HG03521 (cell line): ENCODE results near the gene ATP6V0D1.
"Not testable (repeated sequence)": the region's sequence is repeated elsewhere in the genome, so short reads cannot be mapped to it uniquely, and the experiment has no call there.

Experiments used
- ATAC-seq: cut with Tn5 transposase; IDR thresholded peaks from one replicate; pipeline ENCODE4 v1.9.1; 2021; ENCODE audit warnings: mild to moderate bottlenecking, moderate library complexity; ENCODE audit not compliant: unreplicated experiment

ATP6V0D1 gene

GRCh38 chr16:67480833-67481560 is at the start of gene ATP6V0D1:
TSS of gene ATP6V0D1 (minus strand) at chr16:67481157. CDS start at chr16:67481086, 71 bp downstream.
- ATAC-seq = peak; percentile 98

GRCh38 chr16:67530013-67530939 is 49.3 kb upstream of the ATP6V0D1 start:
- no peak for ATAC-seq

- ATAC-seq = no peak
These were observed 48.6 kb upstream of the ATP6V0D1 start for GRCh38 chr16:67529582-67530012.

- ATAC-seq = no peak
These were observed 48.1 kb upstream of the ATP6V0D1 start for GRCh38 chr16:67528870-67529581.

GRCh38 chr16:67528222-67528869 is 47.4 kb upstream of the ATP6V0D1 start, which contains the start of gene RIPOR1:
TSS of gene RIPOR1 (plus strand) at chr16:67528829. CDS start at chr16:67538447, 9,618 bp downstream.
- ATAC-seq = no peak

GRCh38 chr16:67526149-67526791 is 45.3 kb upstream of the ATP6V0D1 start:
- ATAC-seq = no peak

GRCh38 chr16:67525176-67525860 is 44.4 kb upstream of the ATP6V0D1 start:
- no peak for ATAC-seq

GRCh38 chr16:67521095-67521804 is 40.3 kb upstream of the ATP6V0D1 start:
- peak; percentile 72 for ATAC-seq

GRCh38 chr16:67519242-67519641 is 38.3 kb upstream of the ATP6V0D1 start:
- ATAC-seq = no peak

GRCh38 chr16:67518676-67519075 is 37.7 kb upstream of the ATP6V0D1 start:
- ATAC-seq = no peak

GRCh38 chr16:67517661-67518423 is 36.9 kb upstream of the ATP6V0D1 start:
- ATAC-seq = no peak

- ATAC-seq = no peak
These were observed 36.1 kb upstream of the ATP6V0D1 start for GRCh38 chr16:67517155-67517445.

GRCh38 chr16:67516296-67517154 is 35.6 kb upstream of the ATP6V0D1 start:
- no peak for ATAC-seq

- ATAC-seq = no peak
These were observed 33.4 kb upstream of the ATP6V0D1 start for GRCh38 chr16:67514382-67514828.

- not testable (repeated sequence) for ATAC-seq
These were observed 32.9 kb upstream of the ATP6V0D1 start for GRCh38 chr16:67513892-67514291.

GRCh38 chr16:67509016-67509415 is 28.1 kb upstream of the ATP6V0D1 start:
- no peak for ATAC-seq

- ATAC-seq = no peak
These were observed 25.5 kb upstream of the ATP6V0D1 start for GRCh38 chr16:67506468-67506867.
